Left colon (tissue), 2 donors: ENCODE measurements around the gene PTPA. TPM values are rescaled to one million over a fixed set of nuclear protein-coding genes. Genes with fewer than 3 reads are reported as not detected.
A peak's percentile ranks its signal among the peaks of the same experiment; 100 is the strongest.
"Not testable (repeated sequence)": the region's sequence is repeated elsewhere in the genome, so short reads cannot be mapped to it uniquely, and the experiment has no call there.

Source experiments
- ATAC-seq: fragments of 200-7000 bp; cut with Tn5 transposase; one replicate; pipeline ENCODE4 v1.9.1; 2020; ENCODE audit warnings: mild to moderate bottlenecking, moderate library complexity
- DNase-seq, 2 donors: peaks; one replicate each; pipeline ENCODE4 v3.0.0-alpha.2; 2020
- intact Hi-C, 2 donors: fragments of 100-400 bp; cut with DNase I in 1 of 2; cut with micrococcal nuclease in 1 of 2; formaldehyde crosslinking; loops; one replicate each; pipeline versions ENCODE4 v1.11.2 to v1.14.0; 2022; cut with DNase I, micrococcal nuclease
- total RNA-seq, 2 donors: library from RNA; stranded (reverse); fragmentation: NEBNext Ultra II Directional; extraction: Animal tissue kit (Norgen Biotek cat#: 25700); gene quantifications; one replicate each; pipeline ENCODE4 v1.2.1, GENCODE V29; 2021
- donor health status: DM: no; HTN: no; CAD: no.
- donor health status: DM: yes; HTN: yes; CAD: no.

PTPA gene
- total RNA-seq, 2 donors from 2014 or later, result 90.8 to 91.9 TPM

DNA sequence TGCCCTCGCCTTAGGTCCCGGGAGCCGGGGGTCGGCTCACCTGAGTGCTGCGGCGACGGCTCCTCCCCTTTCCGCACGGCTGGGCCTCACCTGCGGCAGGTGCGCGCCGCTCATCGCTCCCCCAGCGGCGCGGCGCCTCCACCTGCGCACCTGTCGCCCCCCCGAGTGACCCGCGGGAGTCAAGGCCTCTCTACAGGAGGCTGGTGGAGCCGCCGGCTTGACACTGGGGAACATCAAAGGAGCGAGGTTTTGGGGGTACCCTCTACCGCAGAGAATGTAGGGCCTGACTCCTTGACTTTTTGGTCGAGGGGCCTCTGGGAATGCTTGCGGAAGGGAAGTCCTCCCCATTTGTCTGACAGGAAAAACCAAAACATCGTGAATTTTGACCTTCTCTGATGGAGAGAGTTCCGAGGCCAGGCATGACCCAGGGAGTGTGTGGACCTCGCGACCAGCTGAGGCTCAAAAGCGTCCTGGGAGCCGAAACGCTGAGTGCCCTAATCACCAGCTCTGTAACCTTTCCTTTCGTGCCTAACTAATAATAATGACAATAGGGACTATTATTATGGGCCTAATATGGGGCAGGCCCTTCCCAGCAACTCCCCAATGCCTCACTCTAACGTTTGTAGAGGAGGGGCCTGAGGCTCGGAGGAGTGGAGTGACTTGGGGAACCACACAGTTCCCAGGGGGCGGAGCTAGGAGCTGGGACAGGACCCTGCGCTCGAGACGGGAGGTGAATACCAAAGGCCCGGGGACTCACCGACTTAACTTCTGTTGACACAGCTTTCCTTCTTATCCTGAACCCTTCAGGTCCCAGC lies 67.6 kb downstream of the PTPA start:
- peak; percentile 2 for ATAC-seq
- peak in 1 of 2 donors; percentile 42 for DNase-seq
- intact Hi-C loops, result loop anchor here in 1 of 2 donors (10.0 kb wide), 2 partner anchors 316 to 426 kb away; no protein-coding TSS in a partner anchor

DNA sequence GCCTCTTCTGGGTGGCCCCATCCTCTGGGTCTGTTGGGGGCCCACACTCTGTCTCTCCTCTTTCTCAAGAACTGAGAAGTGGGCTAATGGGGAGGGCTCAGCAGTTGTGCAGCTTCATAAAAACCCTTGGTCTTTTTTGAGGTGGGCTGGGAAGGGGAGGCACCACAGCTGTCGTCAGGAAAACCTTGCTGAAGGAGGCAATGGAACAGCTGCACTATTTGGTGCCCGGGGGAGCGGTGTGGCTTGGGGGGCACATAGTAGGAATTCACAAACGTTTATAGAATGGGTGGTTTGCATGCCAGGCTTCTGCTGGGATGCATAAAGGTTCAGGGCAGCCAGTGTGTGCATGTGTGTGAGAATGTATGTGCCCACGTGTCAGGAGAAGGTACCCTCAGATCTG lies 70.0 kb downstream of the PTPA start:
- intact Hi-C loops, result no loop called here
- ATAC-seq (no peak), DNase-seq (no peak)

DNA sequence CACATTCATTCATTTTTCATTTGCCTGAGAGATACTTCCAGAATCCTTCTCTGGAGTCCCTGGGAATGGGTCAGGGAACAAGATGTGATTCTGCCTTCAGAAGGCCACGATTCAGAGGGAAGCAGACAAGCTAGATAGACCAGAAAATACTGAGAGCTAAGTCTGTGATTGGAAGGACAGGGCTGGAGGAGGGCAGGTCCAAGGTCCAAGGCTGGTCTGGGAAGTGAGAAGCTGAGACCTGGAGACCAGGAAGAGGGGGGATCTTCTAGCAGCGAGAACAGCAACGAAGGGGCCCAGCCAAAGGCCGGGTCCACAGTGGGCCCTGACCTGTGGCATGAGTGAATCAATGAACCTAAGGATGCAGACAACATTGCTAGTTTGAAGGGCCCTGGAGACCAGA lies 70.9 kb downstream of the PTPA start:
- peak; percentile 44 for ATAC-seq
- intact Hi-C loops, result no loop called here
- DNase-seq, result peak in 1 of 2 donors; percentile 59

DNA sequence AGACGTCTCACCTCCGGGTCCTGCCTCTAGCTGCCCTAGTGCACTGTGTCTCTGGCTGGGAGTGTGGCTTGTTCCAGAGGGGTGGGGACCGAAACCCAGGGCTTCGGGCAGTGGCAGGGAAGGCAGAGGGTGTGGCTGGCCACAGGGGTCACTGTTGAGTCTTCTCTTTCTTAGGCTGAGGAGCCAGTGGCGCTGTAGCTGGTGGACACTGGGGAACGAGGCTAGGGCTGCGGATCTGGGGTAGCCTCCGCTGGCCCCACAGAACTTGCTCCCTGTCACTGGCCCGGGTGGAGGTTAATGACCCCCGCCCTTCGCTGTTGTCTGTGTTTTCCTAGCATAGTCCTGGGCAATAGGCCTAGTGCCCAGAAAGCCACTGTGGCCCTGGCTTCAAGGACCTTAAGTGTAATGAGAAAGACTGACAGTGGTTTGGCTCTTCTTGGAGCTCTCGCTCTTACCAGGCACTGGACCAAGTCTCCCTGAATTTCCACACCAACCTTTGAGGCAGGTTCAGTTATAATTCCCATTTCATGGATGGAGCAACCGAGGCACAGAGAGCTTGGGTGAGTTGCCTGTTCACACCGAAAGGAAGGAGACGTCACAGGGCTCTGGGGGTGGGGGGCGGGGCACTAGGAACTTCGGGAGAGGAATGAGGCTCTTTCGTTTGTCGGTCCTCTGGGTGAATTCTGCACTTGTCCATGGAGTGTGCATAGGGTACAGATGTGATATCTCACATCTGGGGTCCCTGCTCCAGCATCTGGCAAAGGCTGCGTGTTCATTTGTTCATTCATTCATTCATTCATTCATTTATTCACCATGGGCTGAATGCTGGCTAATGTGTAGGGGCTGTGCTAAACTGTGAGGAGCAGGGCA lies 71.6 kb downstream of the PTPA start:
- intact Hi-C loops, result no loop called here
- ATAC-seq, result peak; percentile 38
- DNase-seq, result peak; percentile 58 to 67

DNA sequence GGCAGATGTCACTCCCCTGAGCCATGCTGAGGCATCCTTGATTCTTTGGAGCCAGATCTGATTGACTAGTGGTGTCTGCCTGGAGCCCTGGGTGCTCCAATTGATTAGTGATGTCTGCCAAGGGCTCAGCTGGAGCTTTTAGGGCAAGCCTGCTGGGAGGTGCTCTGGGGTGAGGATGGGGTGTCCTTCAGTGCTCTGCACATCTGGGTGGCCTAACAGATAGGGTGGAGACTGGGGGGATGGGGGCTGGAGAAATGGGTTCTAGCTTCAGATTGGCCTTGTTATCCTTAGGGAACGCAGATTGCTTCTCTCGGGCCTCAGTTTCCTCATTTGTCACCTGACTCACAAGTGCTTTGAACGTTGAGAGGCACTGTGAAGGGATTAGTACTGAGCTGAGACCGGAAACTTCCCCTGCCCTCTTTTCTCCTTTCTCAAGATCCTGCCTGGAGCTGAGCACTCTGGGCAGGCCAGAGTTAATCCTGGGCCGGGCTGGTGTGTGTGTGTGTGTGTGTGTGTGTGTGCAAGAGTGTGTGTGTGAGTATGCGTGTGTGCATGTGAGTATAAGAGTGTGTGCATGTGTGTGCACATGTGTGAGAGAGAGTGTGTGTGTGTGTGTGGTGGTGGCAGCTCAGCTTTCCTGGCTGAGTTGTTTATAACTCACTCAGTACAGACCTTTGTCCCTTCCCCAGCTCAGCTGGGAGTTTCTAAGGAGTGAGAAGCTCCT lies 72.4 kb downstream of the PTPA start:
- intact Hi-C loops, result no loop called here
- peak; percentile 67 for ATAC-seq
- DNase-seq, result peak in 1 of 2 donors; percentile 52

DNA sequence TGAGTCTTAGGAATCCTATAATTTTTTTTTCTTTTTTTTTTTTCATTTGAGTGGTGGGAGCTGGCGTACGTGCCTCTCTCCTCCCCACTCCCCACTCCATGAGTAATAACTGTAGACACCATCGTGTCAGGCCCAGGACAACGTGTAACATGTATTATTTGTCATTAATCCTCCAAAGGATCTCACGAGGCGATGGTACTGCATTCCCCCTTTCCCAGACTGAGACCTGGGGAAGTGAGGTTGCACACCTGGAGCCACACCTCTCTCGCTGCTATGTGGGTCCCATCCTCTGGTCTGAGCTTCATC lies 73.0 kb downstream of the PTPA start:
- intact Hi-C loops, result no loop called here
- no peak for ATAC-seq

DNA sequence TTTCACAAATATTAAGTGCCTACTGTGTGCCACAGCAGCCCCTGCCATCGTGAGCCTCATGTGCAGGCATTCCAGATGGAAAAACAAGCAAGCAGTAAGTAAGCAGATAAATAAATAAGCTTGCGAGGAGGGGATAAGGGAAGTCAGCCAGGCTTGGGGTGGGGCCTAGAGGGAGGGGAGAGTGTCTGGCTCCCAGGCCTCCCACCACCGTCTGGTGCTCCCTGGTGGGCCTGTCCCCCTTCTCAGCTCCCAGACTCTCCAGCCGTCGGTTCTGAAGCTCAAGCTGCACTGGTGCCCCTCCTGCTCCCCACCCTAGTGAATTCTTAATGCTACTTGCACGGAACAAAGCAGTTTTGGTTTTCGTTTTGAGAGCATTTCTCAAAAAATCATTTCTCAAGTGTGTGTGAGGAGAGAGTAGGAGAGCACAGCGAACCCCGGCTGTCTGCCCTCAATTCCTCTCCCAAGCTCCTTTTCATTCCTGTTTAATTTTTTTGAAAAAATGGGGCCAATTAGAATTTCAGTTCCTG lies 73.4 kb downstream of the PTPA start:
- no peak for DNase-seq
- intact Hi-C loops, result no loop called here
- no peak for ATAC-seq

More for the DNA sequence above, 73.0 kb downstream of the PTPA start:
- DNase-seq, result no peak

DNA sequence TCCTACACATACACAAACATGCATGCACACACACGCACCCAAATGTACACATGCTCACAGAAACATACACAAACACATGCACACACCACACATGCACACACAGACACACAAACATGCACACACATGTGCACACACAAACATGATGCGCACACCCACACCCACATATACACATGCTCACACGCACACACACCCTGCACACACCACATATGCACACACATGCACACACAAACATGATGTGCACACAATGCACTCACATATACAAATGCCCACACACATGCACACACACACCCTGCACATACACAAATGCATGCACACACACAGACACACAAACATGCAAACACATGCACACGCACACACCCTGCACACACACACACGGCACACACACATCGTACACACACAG lies 74.2 kb downstream of the PTPA start:
- intact Hi-C loops, result no loop called here
- DNase-seq (no peak), ATAC-seq (no peak)

DNA sequence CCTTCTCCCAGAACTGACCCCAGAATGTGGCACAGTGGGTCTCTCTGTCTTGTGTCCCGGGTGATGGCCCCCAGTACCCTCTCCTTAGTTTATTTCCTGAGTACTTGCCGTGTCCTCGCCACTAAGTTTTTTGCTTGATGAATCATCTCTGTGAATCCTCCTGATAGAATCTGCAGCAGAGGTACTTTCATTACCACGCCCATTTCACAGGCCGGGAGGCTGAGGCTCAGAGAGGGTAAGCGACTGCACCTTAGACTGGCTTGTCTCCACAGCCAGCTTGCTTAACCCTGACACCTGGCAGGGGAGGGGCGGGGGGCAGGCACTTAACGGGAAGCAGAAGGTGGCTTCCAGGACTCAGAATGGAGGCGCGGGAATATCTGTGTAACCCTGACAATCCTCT lies 74.8 kb downstream of the PTPA start:
- no peak for ATAC-seq

DNA sequence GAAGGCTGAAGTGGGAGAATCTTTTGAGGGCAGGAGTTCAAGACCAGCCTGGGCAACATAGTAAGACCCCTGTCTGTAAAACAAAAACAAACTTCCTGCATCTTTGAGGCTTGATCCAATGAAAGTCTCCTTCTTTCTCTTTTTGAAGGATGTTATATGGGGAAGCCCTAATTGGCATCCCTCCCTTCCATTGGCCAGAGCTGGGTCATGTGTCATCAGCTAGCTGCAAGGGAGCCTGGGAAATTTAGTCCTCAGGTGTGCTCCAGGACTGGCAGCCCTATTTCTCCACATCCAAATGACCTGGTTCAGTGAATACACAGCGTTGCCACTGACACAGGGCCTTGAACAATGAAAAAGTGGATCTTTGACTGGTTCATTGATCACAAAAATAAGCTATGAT lies 75.8 kb downstream of the PTPA start:
- intact Hi-C loops, result no loop called here
- DNase-seq (no peak), ATAC-seq (no peak)

More for the DNA sequence above, 74.8 kb downstream of the PTPA start:
- no peak for DNase-seq
- intact Hi-C loops, result no loop called here

DNA sequence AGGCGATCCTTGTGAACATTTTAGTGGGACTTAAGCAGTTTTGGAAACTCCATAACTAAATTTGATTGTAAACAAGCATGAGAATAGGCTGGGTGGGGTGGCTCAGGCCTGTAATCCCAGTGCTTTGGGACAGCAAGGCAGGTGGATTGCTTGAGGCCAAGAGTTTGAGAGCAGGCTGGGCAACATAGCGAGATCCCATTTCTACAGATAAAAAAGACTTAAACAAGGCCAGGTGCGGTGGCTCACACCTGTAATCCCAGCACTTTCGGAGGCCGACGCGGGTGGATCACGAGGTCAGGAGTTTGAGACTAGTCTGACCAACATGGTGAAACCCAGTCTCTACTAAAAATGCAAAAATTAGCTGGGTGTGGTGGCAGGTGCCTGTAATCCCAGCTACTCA lies 78.8 kb downstream of the PTPA start:
- ATAC-seq, intact Hi-C loops, DNase-seq: not testable (repeated sequence)

DNA sequence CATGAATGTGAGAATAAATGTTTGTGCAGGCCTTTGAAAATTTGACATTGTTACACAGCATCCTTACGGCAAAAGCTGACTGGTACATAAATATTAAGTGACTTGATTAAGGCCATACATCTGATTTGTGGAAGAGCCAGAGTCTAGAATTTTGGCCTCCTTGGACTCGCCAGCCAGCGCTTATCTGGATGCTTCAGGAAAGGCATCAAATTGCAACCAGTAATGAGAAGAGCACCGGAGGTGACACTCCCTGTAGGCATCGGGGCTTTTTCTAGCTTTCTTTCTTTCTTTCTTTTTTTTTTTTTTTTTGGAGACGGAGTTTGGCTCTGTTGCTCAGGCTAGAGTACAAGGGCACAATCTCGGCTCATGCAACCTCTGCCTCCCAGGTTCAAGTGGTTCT lies 80.0 kb downstream of the PTPA start:
- DNase-seq (no peak), ATAC-seq (no peak)
- intact Hi-C loops, result no loop called here

DNA sequence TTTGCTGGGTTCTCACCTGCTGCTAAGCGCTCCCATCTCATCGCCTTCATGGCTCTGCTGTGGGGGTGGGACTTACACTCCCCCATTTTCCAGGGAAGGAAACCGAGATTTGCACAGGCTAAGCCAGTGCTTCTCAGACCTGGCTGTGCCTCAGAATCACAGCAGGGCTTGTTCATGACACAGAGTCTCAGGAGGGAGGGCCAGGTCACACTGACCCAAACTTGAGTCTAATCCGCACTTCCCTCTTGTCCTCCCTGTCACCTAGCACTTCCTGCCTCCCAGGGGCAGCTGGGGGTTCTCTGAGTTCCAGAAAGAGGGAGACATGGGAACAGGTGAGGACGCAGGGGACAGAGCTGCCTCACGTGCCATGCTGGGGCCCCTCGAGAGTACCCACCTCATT lies 82.4 kb downstream of the PTPA start:
- DNase-seq (no peak), ATAC-seq (no peak)
- intact Hi-C loops, result no loop called here

DNA sequence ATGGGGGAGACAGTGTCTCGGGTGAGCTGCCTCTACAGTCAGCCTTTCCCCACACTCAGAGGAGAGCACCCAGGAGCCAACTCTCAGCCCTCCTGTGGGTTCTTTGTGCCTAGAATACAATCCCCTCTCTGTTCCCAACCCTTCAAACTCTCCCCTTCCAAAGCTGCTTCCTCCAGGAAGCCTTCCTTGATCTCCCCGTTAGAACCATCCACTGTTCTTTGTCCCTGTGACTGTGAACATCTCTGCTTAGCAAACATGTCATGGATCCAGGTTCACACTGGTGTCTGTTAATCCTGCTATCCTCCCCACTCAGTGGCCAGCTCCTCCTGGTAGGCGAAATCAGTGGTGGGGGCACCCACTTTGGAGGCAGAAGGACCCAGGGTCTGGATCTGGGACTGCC lies 83.0 kb downstream of the PTPA start:
- intact Hi-C loops, result no loop called here
- ATAC-seq (no peak), DNase-seq (no peak)

DNA sequence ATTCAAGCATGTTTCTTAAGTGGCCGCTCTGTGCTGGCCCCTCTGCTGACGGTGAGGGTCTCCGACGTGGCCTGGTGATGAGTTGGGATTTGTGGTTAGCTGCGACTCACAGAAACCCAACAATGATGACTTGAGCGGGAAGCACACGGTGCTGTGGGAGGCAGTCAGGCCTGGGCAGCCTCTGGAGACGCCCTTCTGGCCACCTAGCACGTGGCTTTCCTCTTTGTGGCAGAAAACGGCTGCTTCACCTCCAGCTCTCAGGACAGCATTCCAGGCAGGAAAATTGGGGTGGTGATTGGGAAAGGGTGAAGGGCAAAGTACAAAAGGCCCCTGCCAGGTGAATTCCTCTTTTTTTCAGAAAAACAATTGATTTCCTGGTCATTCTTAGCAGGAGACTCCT lies 84.4 kb downstream of the PTPA start:
- ATAC-seq (no peak), DNase-seq (no peak)
- intact Hi-C loops, result no loop called here

DNA sequence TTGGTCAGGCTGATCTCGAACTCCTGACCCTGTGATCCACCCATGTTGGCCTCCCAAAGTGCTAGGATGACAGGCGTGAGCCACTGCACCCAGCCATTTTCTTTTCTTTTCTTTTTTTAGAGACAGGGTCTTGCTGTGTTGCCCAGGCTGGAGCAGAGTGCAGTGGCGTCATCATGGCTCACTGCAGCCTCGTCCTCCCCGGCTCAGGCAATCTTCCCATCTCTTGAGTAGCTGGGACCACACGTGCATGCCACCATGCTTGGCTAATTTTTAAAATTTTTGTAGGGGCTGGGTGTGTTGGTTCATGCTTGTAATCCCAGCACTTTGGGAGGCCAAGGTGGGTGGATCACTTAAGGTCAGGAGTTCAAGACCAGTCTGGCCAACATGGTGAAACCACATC lies 85.8 kb downstream of the PTPA start:
- intact Hi-C loops, ATAC-seq, DNase-seq: not testable (repeated sequence)

DNA sequence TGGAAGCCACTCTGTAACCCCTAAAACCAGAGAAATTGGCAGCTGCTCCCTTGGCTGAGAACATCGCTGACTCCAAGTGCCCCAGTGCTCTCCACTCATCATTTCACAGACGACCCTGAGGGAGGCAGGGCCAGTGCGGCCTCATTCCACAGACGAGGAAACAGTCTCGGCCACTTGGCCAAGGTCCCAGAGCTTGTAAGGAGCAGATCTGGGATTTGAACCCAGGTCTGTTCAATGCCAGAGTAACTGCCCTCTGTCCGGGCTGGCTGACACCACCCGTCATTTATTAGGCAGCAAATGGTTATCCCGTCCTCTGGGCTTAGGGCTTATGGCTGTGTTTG lies 86.7 kb downstream of the PTPA start:
- intact Hi-C loops, result no loop called here
- no peak for DNase-seq
- ATAC-seq, result no peak
